Neural cell (in vitro differentiated cells): ENCODE data around the gene FCHSD2. TPM values are rescaled to one million over a fixed set of nuclear protein-coding genes. Genes with fewer than 3 reads are reported as not detected.

Experiments
- H2AFZ ChIP-seq: fragments of 200-600, 300-800 bp; sonication (generic), shearing (Covaris generic); 2 replicates; pipeline ENCODE4 v1.6.0; 2014; ENCODE audit warnings: low read depth, mild to moderate bottlenecking, antibody characterized with exemption, low read length, moderate library complexity
- H3F3A ChIP-seq: fragments of 200-600 bp; shearing (Covaris generic); 2 replicates; pipeline ENCODE4 v1.6.1; 2016; ENCODE audit warnings: mild to moderate bottlenecking, moderate library complexity, mixed read lengths, antibody characterized with exemption, low read length; ENCODE audit not compliant: insufficient read depth, poor library complexity, severe bottlenecking
- H3K27ac ChIP-seq: fragments of 200-600, 300-800 bp; sonication (generic), shearing (Covaris generic); 2 replicates; pipeline ENCODE4 v1.5.1; 2014; ENCODE audit warnings: mild to moderate bottlenecking, low read length, moderate library complexity
- H3K27me3 ChIP-seq: fragments of 300-800, 200-600 bp; sonication (generic), shearing (Covaris generic); 2 replicates; pipeline ENCODE4 v1.6.0; 2014; ENCODE audit warnings: mild to moderate bottlenecking, low read depth, low read length, moderate library complexity; ENCODE audit not compliant: insufficient read depth
- H3K36me3 ChIP-seq: fragments of 300-800, 200-600 bp; sonication (generic), shearing (Covaris generic); 2 replicates; pipeline ENCODE4 v1.5.1; 2014; ENCODE audit warnings: mild to moderate bottlenecking, antibody characterized with exemption, low read length, moderate library complexity; ENCODE audit not compliant: insufficient read depth
- H3K4me2 ChIP-seq: fragments of 300-800, 200-600 bp; sonication (generic), shearing (Covaris generic); 2 replicates; pipeline ENCODE4 v1.6.0; 2014; ENCODE audit warnings: mild to moderate bottlenecking, low read length
- H3K4me3 ChIP-seq: fragments of 300-800, 200-600 bp; sonication (generic), shearing (Covaris generic); 2 replicates; pipeline ENCODE4 v1.5.1; 2014; ENCODE audit warnings: mild to moderate bottlenecking, low read length, moderate library complexity
- H3K79me2 ChIP-seq: fragments of 200-600 bp; shearing (Covaris generic); replicated peaks from 2 replicates; pipeline ENCODE4 v1.6.0; 2014; ENCODE audit warnings: mild to moderate bottlenecking, low read length, moderate library complexity; ENCODE audit not compliant: insufficient read depth
- H3K9ac ChIP-seq: fragments of 300-800, 200-600 bp; sonication (generic), shearing (Covaris generic); 2 replicates; pipeline ENCODE4 v1.6.1; 2016; ENCODE audit warnings: mild to moderate bottlenecking, low read length, mixed read lengths
- H3K9me2 ChIP-seq: fragments of 200-600 bp; shearing (Covaris generic); 2 replicates; pipeline ENCODE4 v1.6.1; 2016; ENCODE audit warnings: mild to moderate bottlenecking, low read length, mixed read lengths; ENCODE audit not compliant: insufficient read depth
- H3K9me3 ChIP-seq: fragments of 200-600, 300-800 bp; sonication (generic), shearing (Covaris generic); 2 replicates; pipeline ENCODE4 v1.6.1; 2016; ENCODE audit warnings: mild to moderate bottlenecking, mixed run types, low read length, moderate library complexity, mixed read lengths
- H4K20me1 ChIP-seq: fragments of 200-600 bp; shearing (Covaris generic); 2 replicates; pipeline ENCODE4 v1.6.1; 2016; ENCODE audit warnings: mild to moderate bottlenecking, mixed run types; ENCODE audit not compliant: insufficient read depth
- CTCF ChIP-seq: fragments of 450-650 bp; IDR thresholded peaks from 2 replicates; pipeline ENCODE4 v1.5.1; 2014; ENCODE audit warnings: antibody characterized with exemption, mild to moderate bottlenecking, moderate library complexity; ENCODE audit not compliant: poor library complexity, severe bottlenecking
- EP300 ChIP-seq: fragments of 450-650 bp; conservative IDR thresholded peaks from 2 replicates; pipeline ENCODE4 v1.6.1; 2014; ENCODE audit warnings: antibody characterized with exemption, mild to moderate bottlenecking, moderate library complexity; ENCODE audit not compliant: poor library complexity, severe bottlenecking
- EZH2 ChIP-seq: fragments of 200-600, 300-800 bp; shearing (Covaris generic), sonication (generic); IDR thresholded peaks from 2 replicates; pipeline ENCODE4 v1.6.1; 2014; ENCODE audit warnings: antibody characterized with exemption, low read length, borderline replicate concordance, mild to moderate bottlenecking; ENCODE audit not compliant: insufficient read depth, poor library complexity, severe bottlenecking
- MXI1 ChIP-seq: fragments of 450-650 bp; conservative IDR thresholded peaks from 2 replicates; pipeline ENCODE4 v1.6.1; 2014; ENCODE audit warnings: antibody characterized with exemption, mild to moderate bottlenecking; ENCODE audit not compliant: poor library complexity, severe bottlenecking
- POLR2AphosphoS5 ChIP-seq: IDR thresholded peaks from 2 replicates; pipeline ENCODE4 v1.6.1; 2012
- RAD21 ChIP-seq: fragments of 450-650 bp; conservative IDR thresholded peaks from 2 replicates; pipeline ENCODE4 v1.6.1; 2014; ENCODE audit warnings: antibody characterized with exemption, mild to moderate bottlenecking, moderate library complexity
- REST ChIP-seq: IDR thresholded peaks from 2 replicates; pipeline ENCODE4 v1.6.1; 2012; ENCODE audit warnings: borderline replicate concordance
- SMC3 ChIP-seq: fragments of 450-650 bp; conservative IDR thresholded peaks from 2 replicates; pipeline ENCODE4 v1.6.1; 2014; ENCODE audit warnings: antibody characterized with exemption, mild to moderate bottlenecking, moderate library complexity; ENCODE audit not compliant: poor library complexity
- TAF1 ChIP-seq: IDR thresholded peaks from 2 replicates; pipeline ENCODE4 v1.6.1; 2012; ENCODE audit warnings: low read depth
- polyA plus RNA-seq: library from polyadenylated mRNA; depleted of rRNA; stranded (reverse); fragments of >200 nt; gene quantifications from 2 replicates; pipeline ENCODE4 v1.2.3, GENCODE V29; 2014

FCHSD2 gene
- polyA plus RNA-seq, 1 donor from 2014 or later: 40.8 TPM

- Histone ChIP-seq H3K9ac (no peak overlapping the region), H3K9me2 (no peaks in the 10 kb centered on the region), H3K27ac (no peak overlapping the region), H3K79me2 (no peaks in the 10 kb centered on the region), H3F3A (no peaks in the 10 kb centered on the region), H2AFZ (no peak overlapping the region), H3K36me3 (no peaks in the 10 kb centered on the region), H3K9me3 (no peaks in the 10 kb centered on the region), H3K4me3 (no peak overlapping the region), H3K4me2 (no peak overlapping the region), H4K20me1 (no peaks in the 10 kb centered on the region), H3K27me3 (no peaks in the 10 kb centered on the region)
- TF ChIP-seq REST (no peak), TAF1 (no peak), RAD21 (no peak)
Observed at GRCh38 chr11:73164803-73165540, 22.9 kb upstream of the FCHSD2 start.

GRCh38 chr11:73163638-73164174 is 21.6 kb upstream of the FCHSD2 start:
- H3K4me2 ChIP-seq: no peak overlapping the region
- H3K9ac ChIP-seq: no peak overlapping the region
- H3K9me3 ChIP-seq: no peaks in the 10 kb centered on the region
- no peaks in the 10 kb centered on the region for H4K20me1 ChIP-seq
- no peak overlapping the region for H3K27ac ChIP-seq
- no peaks in the 10 kb centered on the region for H3K79me2 ChIP-seq
- H2AFZ ChIP-seq: no peak overlapping the region
- H3K27me3 ChIP-seq: no peaks in the 10 kb centered on the region
- no peaks in the 10 kb centered on the region for H3K36me3 ChIP-seq
- H3F3A ChIP-seq: no peaks in the 10 kb centered on the region
- TF ChIP-seq RAD21 (no peak), TAF1 (no peak), CTCF (no peak), REST (no peak), EP300 (no peak), MXI1 (no peak), SMC3 (no peak), EZH2 (no peak), POLR2AphosphoS5 (no peak)
- H3K4me3 ChIP-seq: no peak overlapping the region
- H3K9me2 ChIP-seq: no peaks in the 10 kb centered on the region
